ENCODE data around the gene USP6. TPM values are rescaled to one million over a fixed set of nuclear protein-coding genes. Genes with fewer than 3 reads are reported as not detected.
A peak's percentile ranks its signal among the peaks of the same experiment; 100 is the strongest.

Gene USP6
- total and polyA plus RNA-seq, 10 of the 15 experiments (the other 5 are each of a cell fraction or from before 2014, with no cell fraction given): under 0.01 to 0.39 (median 0.10) TPM; not detected in 2

GRCh38 chr17:5203908-5204294 lies 88.1 kb downstream of the USP6 start (continued):
- TF ChIP-seq REST (IDR thresholded peaks at IDR 0.05; ENCODE audit: low read depth, low read length) (no peak), ZZZ3 (IDR thresholded peaks at IDR 0.05; ENCODE audit: control insufficient read depth, insufficient read length, low read depth) (no peak), MYC (IDR thresholded peaks at IDR 0.05; ENCODE audit: insufficient read depth, insufficient read length, insufficient replicate concordance, low read length, severe bottlenecking) (no peak), IRF4 (IDR thresholded peaks at IDR 0.05; ENCODE audit: low read depth, low read length) (peak; percentile 73; the same call in 1 of the 2 replicates), ZNF384 (IDR thresholded peaks at IDR 0.05; ENCODE audit: borderline replicate concordance, low read depth, low read length) (no peak), JUNB (IDR thresholded peaks at IDR 0.05) (peak; percentile 95), ZBED1 (IDR thresholded peaks at IDR 0.05; ENCODE audit: borderline replicate concordance) (no peak), ZBTB4 (CRISPR knock-in tag; IDR thresholded peaks at IDR 0.05) (no peak), ZNF687 (IDR thresholded peaks at IDR 0.05) (no peak), EGR1 (IDR thresholded peaks at IDR 0.05; ENCODE audit: borderline replicate concordance in 1 of 2, low read depth in 2 of 2, low read length in 2 of 2) (no peak), WRNIP1 (IDR thresholded peaks at IDR 0.05; ENCODE audit: borderline replicate concordance, low read depth, low read length) (no peak), CBFB (IDR thresholded peaks at IDR 0.05; ENCODE audit: low read depth) (no peak), CREB1 (IDR thresholded peaks at IDR 0.05; ENCODE audit: low read depth) (no peak), ETV6 (conservative IDR thresholded peaks at IDR 0.05 in 1 of 2, IDR thresholded peaks at IDR 0.05 in 1 of 2; ENCODE audit: borderline replicate concordance in 1 of 2, low read depth in 1 of 2) (no peak), NFIC (IDR thresholded peaks at IDR 0.05; ENCODE audit: low read depth, low read length) (peak; percentile 47; the same call in 1 of the 2 replicates), BRCA1 (IDR thresholded peaks at IDR 0.05; ENCODE audit: low read depth, low read length) (no peak), EP300 (IDR thresholded peaks at IDR 0.05; ENCODE audit: borderline replicate concordance in 1 of 2, control insufficient read depth in 1 of 2, low read depth in 2 of 2, low read length in 2 of 2) (no peak)

Measured in GM12878 (cell line).